Midbrain (tissue), 1 donor: ENCODE results near the gene NFX1.
"Not testable (repeated sequence)": the region's sequence is repeated elsewhere in the genome, so short reads cannot be mapped to it uniquely, and the experiment has no call there.

Experiments used
- DNase-seq: peaks from one replicate; lab custom pipeline; 2025; lab: John Stamatoyannopoulos, UW

The NFX1 gene

GRCh38 chr9:33310748-33311147 lies 20.4 kb downstream of the NFX1 start:
- DNase-seq: no peak

DNA sequence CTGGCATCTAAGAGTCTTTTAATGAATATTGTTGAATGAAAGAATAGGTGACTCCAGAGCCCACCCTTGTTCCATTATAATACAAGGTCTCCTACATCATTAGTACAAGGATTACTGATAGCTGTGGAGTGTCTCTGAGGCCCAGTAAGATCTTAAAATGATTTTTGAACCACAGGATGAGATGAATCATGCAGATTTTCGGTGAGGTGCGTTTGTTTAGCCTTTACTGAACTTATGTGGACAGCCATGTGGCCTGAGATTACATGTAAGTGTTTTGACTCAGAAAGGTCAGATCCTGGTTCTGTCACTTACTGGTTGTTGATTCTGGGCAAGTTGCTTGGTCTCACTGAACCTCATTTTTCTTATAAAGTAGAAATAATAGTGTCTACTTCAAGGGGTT lies 21.6 kb downstream of the NFX1 start:
- DNase-seq: no peak

DNA sequence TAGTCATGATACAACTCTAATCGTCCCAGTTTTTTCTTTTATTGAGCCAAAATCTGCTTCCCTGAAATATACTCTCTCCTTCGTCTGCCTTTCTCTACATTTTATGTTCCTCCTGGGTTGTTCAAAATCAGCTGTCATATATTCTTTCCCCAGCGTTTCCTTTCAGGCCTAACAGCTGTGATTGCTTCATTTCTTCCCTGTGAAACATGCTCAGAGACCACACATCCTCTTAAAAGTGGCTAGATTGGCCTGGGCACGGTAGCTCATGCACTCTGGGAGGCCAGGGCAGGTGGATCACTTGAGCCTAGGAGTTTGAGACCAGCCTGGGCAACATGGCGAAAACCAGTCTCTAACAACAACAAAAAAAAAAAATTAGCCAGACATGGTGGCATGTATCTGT lies 25.1 kb downstream of the NFX1 start:
- DNase-seq: no peak

- not testable (repeated sequence) for DNase-seq
Observed at GRCh38 chr9:33317136-33317535, 26.8 kb downstream of the NFX1 start.

DNA sequence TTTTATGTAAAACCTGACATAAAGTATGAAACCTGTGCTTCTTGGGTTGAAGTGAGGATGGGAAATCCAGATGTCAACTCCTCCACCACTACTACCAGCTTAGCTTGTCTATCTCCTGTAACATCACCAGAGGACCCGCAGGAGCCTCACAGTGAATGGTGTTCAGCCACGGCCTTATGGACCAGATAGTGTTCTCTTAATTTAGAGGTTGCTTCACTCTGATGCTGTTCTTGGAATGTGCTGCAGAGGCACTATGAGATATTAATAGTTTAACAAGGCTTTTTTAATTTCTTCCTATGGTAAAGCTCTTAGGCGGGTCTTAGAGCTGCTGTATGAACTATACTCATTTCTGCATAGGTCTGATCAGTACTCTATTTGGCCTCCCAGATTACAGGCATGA lies 27.9 kb downstream of the NFX1 start:
- no peak for DNase-seq

DNA sequence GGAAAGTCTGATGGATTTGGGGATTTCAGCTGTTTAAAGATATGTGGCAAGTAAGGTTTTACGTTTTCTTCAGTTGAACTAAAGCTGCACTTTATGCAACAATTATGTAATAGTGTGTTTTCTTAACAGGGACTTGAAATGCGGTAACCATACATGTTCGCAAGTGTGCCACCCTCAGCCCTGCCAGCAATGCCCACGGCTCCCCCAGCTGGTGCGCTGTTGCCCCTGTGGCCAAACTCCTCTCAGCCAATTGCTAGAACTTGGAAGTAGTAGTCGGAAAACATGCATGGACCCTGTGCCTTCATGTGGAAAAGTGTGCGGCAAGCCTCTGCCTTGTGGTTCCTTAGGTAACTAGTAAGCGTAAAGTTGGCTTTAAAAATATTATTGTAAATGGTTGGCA lies 28.5 kb downstream of the NFX1 start:
- DNase-seq: no peak

DNA sequence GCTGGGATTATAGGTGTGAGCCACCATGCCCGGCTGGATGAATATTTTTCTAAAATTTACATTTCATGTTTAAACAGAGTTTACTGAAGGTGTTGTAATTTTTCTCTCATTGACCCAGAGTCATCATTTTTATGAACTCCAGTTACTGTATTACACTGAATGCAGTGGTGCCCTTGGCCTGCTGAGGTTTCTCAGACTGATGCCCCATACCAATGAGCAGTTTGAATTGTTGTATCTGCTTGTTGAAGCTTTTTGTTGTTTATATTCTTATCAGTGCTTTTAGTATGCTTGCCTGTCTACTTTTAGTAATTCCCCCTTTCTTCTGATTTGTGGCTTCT lies 29.9 kb downstream of the NFX1 start:
- no peak for DNase-seq

DNA sequence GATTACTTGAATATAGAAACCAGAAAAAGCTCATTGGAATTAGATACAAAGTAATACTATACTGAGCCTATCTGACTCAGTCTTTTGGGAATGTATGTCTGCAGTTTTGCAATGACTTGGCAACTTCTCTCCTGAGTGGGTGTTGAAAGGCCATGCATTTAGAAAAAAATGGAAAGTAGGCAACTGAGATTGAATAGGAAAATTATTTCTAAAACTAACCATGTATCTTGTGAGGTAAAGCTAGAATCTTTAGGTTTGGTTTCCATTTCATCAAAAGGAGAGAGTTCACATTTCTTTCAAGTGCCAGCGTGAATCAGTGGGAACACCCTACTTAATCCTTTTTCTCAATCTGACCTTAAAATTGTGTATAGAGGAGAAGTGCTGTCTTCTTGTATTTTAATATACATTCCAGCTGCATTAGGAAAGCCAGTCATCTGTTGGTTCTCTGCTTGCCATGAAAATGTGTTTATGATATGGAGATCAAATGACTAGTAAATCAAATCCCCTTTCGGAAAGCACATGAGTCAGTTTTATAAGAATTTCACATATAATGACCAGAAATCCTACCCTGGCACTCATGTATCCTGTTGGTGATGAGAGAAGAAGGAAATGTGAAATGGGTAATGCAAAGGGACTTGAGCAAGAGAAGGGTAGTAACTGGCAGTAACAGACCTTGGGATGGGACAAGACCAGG lies 30.4 kb downstream of the NFX1 start:
- DNase-seq: no peak

DNA sequence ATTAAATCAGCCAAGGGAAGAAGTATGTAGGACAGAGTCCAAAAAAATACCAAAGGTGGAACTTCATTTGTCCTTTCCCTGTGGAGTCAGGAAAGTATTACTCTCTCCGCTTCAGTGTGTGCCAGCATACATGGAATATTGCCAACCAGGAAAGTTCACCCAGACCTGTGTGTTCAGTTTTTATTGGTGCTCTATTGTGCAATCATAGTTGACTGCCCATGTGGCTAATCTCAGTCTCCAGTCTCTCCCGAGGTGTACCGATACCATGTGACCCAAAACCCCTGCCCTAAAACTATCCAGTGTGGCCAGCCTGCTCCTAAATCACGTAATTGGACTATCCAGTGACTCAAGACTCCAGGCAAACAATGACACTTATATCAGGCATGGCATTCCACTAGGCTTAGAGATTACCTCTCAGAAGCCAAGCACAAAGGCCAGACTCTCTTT lies 38.8 kb downstream of the NFX1 start:
- DNase-seq: no peak

- DNase-seq: no peak
Observed at GRCh38 chr9:33329979-33330378, 39.7 kb downstream of the NFX1 start.

GRCh38 chr9:33331377-33331891 lies 41.1 kb downstream of the NFX1 start:
- no peak for DNase-seq

GRCh38 chr9:33332011-33332410 lies 41.7 kb downstream of the NFX1 start:
- DNase-seq: no peak

DNA sequence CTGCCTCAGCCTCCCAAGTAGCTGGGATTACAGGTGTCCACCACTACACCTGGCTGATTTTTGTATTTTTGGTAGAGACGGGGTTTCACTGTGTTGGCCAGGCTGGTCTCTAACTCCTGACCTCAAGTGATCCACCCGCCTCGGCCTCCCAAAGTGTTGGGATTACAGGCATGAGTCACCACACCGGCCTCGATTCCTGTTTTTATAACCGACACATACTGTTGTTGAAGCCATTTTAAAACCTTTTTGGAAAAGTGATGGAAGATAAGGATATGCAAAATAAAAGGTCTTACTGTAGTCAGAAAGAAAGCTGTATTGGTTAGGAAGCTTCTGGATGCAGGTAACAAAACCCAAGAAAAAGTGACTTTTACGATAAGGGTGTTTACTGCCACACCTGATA lies 42.6 kb downstream of the NFX1 start:
- DNase-seq: not testable (repeated sequence)

- DNase-seq: no peak
Observed at GRCh38 chr9:33340186-33340585, 49.9 kb downstream of the NFX1 start.

GRCh38 chr9:33341182-33341581 lies 50.9 kb downstream of the NFX1 start:
- no peak for DNase-seq

DNA sequence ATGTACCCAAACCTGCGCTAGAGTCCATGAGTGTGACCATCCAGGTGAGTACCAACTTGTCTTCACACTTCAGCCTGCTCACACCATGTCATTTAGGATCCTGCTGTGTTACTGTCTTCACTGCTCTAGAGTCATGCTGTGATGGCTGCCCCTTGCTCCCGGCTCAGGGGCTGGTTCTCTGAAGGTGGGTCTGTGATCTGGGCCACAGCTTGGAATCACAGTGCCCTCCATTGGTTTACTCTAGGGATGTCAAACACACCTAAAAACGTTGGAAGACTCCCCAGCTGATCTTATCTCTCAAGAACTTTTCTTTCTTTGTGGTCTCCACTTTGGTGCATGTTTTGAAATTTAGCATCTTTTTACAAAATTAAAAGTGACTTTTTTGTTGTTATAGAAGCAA lies 53.8 kb downstream of the NFX1 start:
- no peak for DNase-seq

GRCh38 chr9:33346564-33346963 lies 56.2 kb downstream of the NFX1 start:
- no peak for DNase-seq

DNA sequence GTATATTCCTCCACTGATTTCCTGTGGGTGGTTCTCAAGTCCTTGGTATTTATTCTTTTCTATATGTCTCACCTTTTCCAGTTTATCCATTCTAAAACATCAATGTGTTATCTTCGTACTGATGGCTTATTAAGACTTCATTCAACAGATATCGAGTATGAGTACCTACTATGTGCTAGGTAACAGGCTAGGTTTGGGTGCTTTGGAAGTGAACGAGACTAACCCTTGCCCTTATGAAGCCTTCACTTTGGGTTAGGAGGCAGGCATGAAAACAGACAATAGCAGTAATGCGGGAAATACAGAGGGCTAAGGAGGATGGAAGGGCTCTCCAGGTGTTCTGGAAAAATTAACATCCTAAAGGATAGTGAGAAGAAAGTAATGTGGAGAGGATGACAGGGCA lies 58.7 kb downstream of the NFX1 start:
- no peak for DNase-seq

- DNase-seq: no peak
Observed at GRCh38 chr9:33349743-33350142, 59.4 kb downstream of the NFX1 start.

DNA sequence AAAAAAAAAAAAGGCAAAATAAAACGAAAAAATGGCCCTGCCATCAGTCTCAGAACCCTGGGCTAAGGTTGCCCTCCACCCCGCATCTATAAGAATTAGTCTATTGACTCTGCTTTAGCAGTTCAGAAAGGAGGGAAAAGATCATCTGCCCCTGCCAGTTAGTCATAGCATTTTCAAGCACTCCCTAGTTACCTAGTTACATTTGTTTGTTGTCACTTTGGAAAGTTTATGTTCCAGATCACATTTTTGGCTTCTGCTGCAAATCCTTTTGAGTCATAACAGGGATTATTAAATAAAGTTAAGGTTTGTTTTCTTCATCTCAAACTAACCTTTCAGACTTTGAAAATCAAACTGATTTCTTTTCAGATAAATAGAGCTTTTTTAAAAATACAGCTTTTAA lies 60.0 kb downstream of the NFX1 start:
- no peak for DNase-seq

GRCh38 chr9:33351547-33351946 lies 61.2 kb downstream of the NFX1 start:
- DNase-seq: no peak

DNA sequence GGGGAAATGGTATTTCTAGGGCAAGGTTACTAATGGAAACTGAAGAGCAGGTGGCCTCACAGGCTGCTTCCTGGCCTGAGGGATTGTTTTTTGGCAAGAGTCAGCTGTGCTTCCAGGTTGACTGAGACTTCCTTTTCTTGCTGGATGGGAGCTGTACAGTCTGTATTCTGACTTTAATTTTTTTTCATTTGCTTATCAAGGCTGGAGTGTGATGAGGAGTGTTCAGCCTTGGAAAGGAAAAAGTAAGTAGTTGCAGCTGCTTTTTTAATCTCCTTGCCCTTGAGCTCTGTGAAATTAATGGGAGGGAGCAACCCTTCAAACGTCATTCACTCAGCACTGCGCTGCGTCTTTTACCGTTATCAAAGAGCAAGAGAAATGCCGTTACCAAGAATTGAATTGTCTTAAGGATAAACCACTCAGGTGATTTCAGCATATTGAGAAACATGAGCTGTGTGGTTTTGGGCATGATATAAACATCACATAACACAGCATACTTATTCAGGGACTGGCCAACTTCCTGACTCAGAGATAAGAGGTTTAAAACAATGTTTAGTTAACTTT lies 64.4 kb downstream of the NFX1 start:
- no peak for DNase-seq

- DNase-seq: no peak
Observed at GRCh38 chr9:33355933-33356332, 65.6 kb downstream of the NFX1 start.

GRCh38 chr9:33358641-33359040 lies 68.3 kb downstream of the NFX1 start:
- DNase-seq: not testable (repeated sequence)
